ENCODE results near the gene ALDH3B2.

Gene ALDH3B2

GRCh38 chr11:67668192-67668551 lies 6.3 kb downstream of the ALDH3B2 start:
- Histone ChIP-seq H3K27me3 (ENCODE audit: control insufficient read depth in 1 of 2, insufficient read depth in 2 of 2, low read length in 2 of 2) (no peaks in the 10 kb centered on the region), H3K9me3 (ENCODE audit: control insufficient read depth in 1 of 2, low read length in 2 of 2) (no peaks in the 10 kb centered on the region), H3K27ac (ENCODE audit: low read depth, low read length) (no peak overlapping the region), H3K9ac (ENCODE audit: low read depth in 1 of 2, low read length in 2 of 2) (no peak overlapping the region), H3K4me1 (ENCODE audit: control insufficient read depth in 1 of 2, insufficient read depth in 2 of 2, low read length in 2 of 2) (no peaks in the 10 kb centered on the region), H3K36me3 (ENCODE audit: control insufficient read depth in 1 of 2, insufficient read depth in 2 of 2, low read length in 2 of 2) (no peaks in the 10 kb centered on the region), H3K4me3 (ENCODE audit: low read depth in 1 of 2, low read length in 2 of 2) (no peak overlapping the region)

DNA sequence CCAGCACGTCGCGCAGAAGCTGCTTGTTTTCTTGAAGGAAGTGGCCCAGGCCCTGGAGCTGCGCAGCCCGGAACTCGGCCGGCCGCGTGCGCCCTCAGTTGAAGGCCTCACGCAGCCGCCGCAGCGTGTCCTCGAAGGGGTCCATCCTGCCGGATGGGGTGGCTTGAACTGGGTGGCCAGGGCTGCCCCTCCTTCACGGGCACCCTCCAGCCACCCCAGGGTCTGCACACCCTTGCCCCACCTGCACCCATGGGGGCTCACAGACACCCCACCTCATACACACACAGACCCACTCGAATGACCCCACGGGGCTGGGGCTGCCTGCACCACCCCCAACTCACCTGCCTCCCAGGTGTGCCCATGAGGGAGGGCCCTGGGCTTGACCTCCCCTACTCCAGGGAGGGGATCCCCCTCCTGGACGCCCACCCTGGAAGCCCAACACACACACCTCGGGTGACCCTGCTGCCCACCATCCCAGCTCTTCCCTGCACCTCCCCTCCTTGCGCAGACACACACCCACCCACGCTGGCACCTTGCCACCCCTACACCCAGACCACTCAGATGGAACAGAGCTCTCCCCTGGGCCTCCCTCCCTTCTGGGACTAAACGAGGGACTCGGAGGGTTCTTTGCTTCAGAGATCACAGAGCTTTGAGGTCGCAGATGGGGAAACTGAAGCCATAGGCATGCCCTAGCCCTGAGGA lies 6.8 kb downstream of the ALDH3B2 start:
- no peak overlapping the region for H3K9ac ChIP-seq (ENCODE audit: low read depth in 1 of 2, low read length in 2 of 2)
- no peaks in the 10 kb centered on the region for H3K4me1 ChIP-seq (ENCODE audit: control insufficient read depth in 1 of 2, insufficient read depth in 2 of 2, low read length in 2 of 2)
- no peaks in the 10 kb centered on the region for H3K27me3 ChIP-seq (ENCODE audit: control insufficient read depth in 1 of 2, insufficient read depth in 2 of 2, low read length in 2 of 2)
- no peaks in the 10 kb centered on the region for H3K9me3 ChIP-seq (ENCODE audit: control insufficient read depth in 1 of 2, low read length in 2 of 2)
- H3K36me3 ChIP-seq (ENCODE audit: control insufficient read depth in 1 of 2, insufficient read depth in 2 of 2, low read length in 2 of 2) = no peaks in the 10 kb centered on the region
- H3K27ac ChIP-seq (ENCODE audit: low read depth, low read length) = no peak overlapping the region
- no peak overlapping the region for H3K4me3 ChIP-seq (ENCODE audit: low read depth in 1 of 2, low read length in 2 of 2)

DNA sequence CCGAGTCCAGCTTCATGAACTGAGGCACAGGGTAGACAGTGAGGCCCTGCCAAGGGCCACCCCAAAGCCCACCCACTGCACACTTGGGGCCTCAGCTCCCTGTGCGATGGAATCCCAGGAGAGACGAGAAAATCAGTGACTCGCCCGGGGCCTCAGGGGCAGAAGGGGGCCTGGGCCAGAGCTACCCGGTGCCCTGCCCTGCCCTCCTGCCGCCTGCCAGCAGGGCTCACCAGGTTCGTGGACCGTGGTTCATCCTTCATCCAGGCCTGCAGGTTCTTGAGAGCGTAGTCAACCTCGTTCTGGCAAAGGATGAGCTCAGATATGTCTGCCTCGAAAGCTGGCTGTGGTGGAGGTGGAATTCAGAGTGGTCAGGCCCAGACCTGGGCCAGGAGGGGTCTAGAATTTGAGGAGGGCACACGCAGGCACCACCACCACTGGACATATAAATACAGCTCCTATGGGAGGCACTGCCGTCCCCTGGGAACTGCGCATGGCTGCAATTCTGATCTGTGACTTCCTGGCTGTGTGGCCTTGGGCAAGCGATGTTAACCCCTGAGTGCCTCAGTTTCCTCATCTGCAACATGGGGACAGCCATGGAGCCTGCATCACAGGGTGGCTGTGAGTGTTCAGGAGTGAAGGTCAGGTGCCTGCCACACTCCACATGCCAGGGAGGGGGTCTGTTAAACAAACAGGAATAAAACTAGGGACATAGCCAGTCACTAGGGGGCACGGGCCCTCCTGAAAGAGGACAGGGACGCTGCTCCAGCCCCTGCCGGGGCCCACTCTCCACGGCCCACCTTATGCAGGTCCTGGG lies 7.5 kb downstream of the ALDH3B2 start:
- Histone ChIP-seq H3K27ac (ENCODE audit: low read depth, low read length) (no peak overlapping the region), H3K9me3 (ENCODE audit: control insufficient read depth in 1 of 2, low read length in 2 of 2) (no peaks in the 10 kb centered on the region), H3K9ac (ENCODE audit: low read depth in 1 of 2, low read length in 2 of 2) (no peak overlapping the region), H3K27me3 (ENCODE audit: control insufficient read depth in 1 of 2, insufficient read depth in 2 of 2, low read length in 2 of 2) (no peaks in the 10 kb centered on the region), H3K4me1 (ENCODE audit: control insufficient read depth in 1 of 2, insufficient read depth in 2 of 2, low read length in 2 of 2) (no peaks in the 10 kb centered on the region), H3K36me3 (ENCODE audit: control insufficient read depth in 1 of 2, insufficient read depth in 2 of 2, low read length in 2 of 2) (no peaks in the 10 kb centered on the region), H3K4me3 (ENCODE audit: low read depth in 1 of 2, low read length in 2 of 2) (no peak overlapping the region)

GRCh38 chr11:67666303-67666645 lies 8.1 kb downstream of the ALDH3B2 start:
- Histone ChIP-seq H3K4me1 (ENCODE audit: control insufficient read depth in 1 of 2, insufficient read depth in 2 of 2, low read length in 2 of 2) (no peaks in the 10 kb centered on the region), H3K27ac (ENCODE audit: low read depth, low read length) (no peak overlapping the region), H3K9ac (ENCODE audit: low read depth in 1 of 2, low read length in 2 of 2) (no peak overlapping the region), H3K4me3 (ENCODE audit: low read depth in 1 of 2, low read length in 2 of 2) (no peak overlapping the region), H3K36me3 (ENCODE audit: control insufficient read depth in 1 of 2, insufficient read depth in 2 of 2, low read length in 2 of 2) (no peaks in the 10 kb centered on the region), H3K9me3 (ENCODE audit: control insufficient read depth in 1 of 2, low read length in 2 of 2) (no peaks in the 10 kb centered on the region), H3K27me3 (ENCODE audit: control insufficient read depth in 1 of 2, insufficient read depth in 2 of 2, low read length in 2 of 2) (no peaks in the 10 kb centered on the region)

GRCh38 chr11:67665541-67666302 lies 8.7 kb downstream of the ALDH3B2 start:
- no peaks in the 10 kb centered on the region for H3K4me1 ChIP-seq (ENCODE audit: control insufficient read depth in 1 of 2, insufficient read depth in 2 of 2, low read length in 2 of 2)
- no peaks in the 10 kb centered on the region for H3K9me3 ChIP-seq (ENCODE audit: control insufficient read depth in 1 of 2, low read length in 2 of 2)
- H3K27ac ChIP-seq (ENCODE audit: low read depth, low read length) = no peak overlapping the region

DNA sequence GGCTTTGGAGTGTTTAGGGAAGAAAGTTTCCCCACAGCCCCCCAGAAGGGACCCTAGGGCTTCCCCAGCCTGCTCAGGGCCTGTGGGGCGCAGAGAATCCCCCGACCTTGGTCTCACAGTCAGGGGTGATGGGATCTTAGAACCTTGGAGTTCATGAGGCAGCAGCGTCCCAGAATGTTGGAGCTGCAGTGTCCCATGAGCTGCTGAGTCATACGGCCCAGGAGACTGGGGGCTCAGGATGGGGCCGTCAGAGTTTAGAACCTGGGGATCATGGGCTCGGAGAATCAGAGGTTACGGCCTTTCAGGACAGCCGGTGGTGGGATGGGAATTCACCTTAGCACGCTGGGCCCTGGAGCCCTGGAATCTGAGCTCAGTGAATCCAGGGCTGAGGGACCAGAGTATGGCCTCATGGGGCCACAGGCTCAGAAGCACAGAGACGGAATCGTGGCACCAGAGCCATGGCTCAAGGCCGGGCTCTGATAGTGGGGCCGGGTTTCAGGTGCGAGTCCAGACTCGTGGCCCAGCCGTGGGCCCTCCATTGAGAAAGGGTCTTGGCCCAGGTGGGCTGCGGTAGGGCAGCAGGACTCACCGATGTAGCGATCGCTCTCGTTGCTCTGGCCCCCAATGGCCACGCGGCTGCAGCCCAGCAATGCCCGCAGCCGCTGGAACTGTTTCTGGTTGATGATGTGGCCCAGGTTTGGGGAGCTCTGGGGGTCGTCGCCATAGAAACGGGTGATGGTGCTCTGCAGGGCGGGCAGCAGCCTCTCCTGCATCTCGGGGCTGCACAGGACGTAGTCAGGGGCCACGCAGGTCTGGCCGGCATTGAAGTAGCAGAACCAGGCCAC lies 9.5 kb downstream of the ALDH3B2 start:
- no peaks in the 10 kb centered on the region for H3K4me1 ChIP-seq (ENCODE audit: control insufficient read depth in 1 of 2, insufficient read depth in 2 of 2, low read length in 2 of 2)
- H3K9me3 ChIP-seq (ENCODE audit: control insufficient read depth in 1 of 2, low read length in 2 of 2) = no peaks in the 10 kb centered on the region
- no peak overlapping the region for H3K9ac ChIP-seq (ENCODE audit: low read depth in 1 of 2, low read length in 2 of 2)
- H3K27ac ChIP-seq (ENCODE audit: low read depth, low read length) = no peak overlapping the region
- no peaks in the 10 kb centered on the region for H3K36me3 ChIP-seq (ENCODE audit: control insufficient read depth in 1 of 2, insufficient read depth in 2 of 2, low read length in 2 of 2)
- H3K27me3 ChIP-seq (ENCODE audit: control insufficient read depth in 1 of 2, insufficient read depth in 2 of 2, low read length in 2 of 2) = no peaks in the 10 kb centered on the region
- no peak overlapping the region for H3K4me3 ChIP-seq (ENCODE audit: low read depth in 1 of 2, low read length in 2 of 2)

More at GRCh38 chr11:67665541-67666302, 8.7 kb downstream of the ALDH3B2 start:
- Histone ChIP-seq H3K27me3 (ENCODE audit: control insufficient read depth in 1 of 2, insufficient read depth in 2 of 2, low read length in 2 of 2) (no peaks in the 10 kb centered on the region), H3K36me3 (ENCODE audit: control insufficient read depth in 1 of 2, insufficient read depth in 2 of 2, low read length in 2 of 2) (no peaks in the 10 kb centered on the region), H3K9ac (ENCODE audit: low read depth in 1 of 2, low read length in 2 of 2) (no peak overlapping the region), H3K4me3 (ENCODE audit: low read depth in 1 of 2, low read length in 2 of 2) (no peak overlapping the region)

DNA sequence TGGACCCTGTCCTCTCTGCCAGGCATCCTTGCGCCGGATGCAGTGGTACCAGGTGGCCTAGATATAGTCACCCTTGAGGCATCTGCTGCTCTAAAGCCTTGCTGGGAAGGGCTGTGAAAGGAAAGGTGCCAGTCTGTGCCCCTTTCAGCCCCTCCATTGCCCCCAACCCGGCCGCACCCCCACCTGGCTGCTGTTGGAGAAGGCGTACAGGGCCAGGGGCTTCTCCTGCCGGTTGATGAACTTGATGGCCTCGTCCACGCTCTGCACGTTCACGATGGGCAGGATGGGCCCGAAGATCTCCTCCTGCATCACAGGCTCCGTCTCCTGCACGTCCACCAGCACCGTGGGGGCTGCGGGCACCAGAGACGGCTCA lies 10.2 kb downstream of the ALDH3B2 start:
- no peaks in the 10 kb centered on the region for H3K27me3 ChIP-seq (ENCODE audit: control insufficient read depth in 1 of 2, insufficient read depth in 2 of 2, low read length in 2 of 2)
- no peak overlapping the region for H3K27ac ChIP-seq (ENCODE audit: low read depth, low read length)
- no peaks in the 10 kb centered on the region for H3K9me3 ChIP-seq (ENCODE audit: control insufficient read depth in 1 of 2, low read length in 2 of 2)
- H3K4me1 ChIP-seq (ENCODE audit: control insufficient read depth in 1 of 2, insufficient read depth in 2 of 2, low read length in 2 of 2) = peaks cover 0 to 1% of the 10 kb centered on the region in 2 donors
- no peaks in the 10 kb centered on the region for H3K36me3 ChIP-seq (ENCODE audit: control insufficient read depth in 1 of 2, insufficient read depth in 2 of 2, low read length in 2 of 2)
- H3K4me3 ChIP-seq (ENCODE audit: low read depth in 1 of 2, low read length in 2 of 2) = no peak overlapping the region
- H3K9ac ChIP-seq (ENCODE audit: low read depth in 1 of 2, low read length in 2 of 2) = no peak overlapping the region

DNA sequence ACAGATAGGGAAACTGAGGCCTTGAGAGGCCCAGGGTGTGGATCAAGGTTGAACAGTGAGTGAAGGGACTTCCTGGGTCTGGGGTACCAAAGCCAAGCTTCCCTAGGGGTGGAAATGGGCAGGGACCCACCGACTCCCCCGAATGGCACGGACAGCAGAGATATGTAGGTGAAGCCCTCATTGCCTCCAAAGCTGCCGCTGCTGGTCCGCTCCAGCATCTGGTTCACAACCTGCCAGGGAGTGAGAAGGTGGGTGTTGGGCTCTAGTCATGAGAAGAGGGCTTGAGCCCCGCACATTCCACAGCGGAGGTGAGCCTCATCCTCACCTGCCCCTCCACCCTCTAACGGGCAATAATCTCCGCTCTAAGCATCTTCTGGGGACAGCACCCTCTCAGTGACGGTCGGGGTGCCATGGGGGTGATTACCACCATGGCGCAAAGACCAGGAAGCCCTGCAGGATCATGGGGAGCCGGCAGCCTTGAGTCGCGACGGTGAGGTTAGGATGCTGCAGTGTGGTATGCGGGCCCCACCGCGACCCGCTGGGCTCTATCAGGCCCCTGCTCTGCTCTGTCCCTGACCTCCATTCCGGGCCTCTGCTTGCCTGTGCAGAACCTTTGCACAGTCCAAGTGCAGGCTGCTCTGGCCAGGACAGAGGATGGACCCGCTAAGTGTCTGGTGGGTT lies 10.8 kb downstream of the ALDH3B2 start:
- Histone ChIP-seq H3K4me1 (ENCODE audit: control insufficient read depth in 1 of 2, insufficient read depth in 2 of 2, low read length in 2 of 2) (peaks cover 0 to 6% of the 10 kb centered on the region in 2 donors), H3K4me3 (ENCODE audit: low read depth in 1 of 2, low read length in 2 of 2) (no peak overlapping the region), H3K9ac (ENCODE audit: low read depth in 1 of 2, low read length in 2 of 2) (no peak overlapping the region), H3K27me3 (ENCODE audit: control insufficient read depth in 1 of 2, insufficient read depth in 2 of 2, low read length in 2 of 2) (no peaks in the 10 kb centered on the region), H3K36me3 (ENCODE audit: control insufficient read depth in 1 of 2, insufficient read depth in 2 of 2, low read length in 2 of 2) (no peaks in the 10 kb centered on the region), H3K9me3 (ENCODE audit: control insufficient read depth in 1 of 2, low read length in 2 of 2) (no peaks in the 10 kb centered on the region), H3K27ac (ENCODE audit: low read depth, low read length) (no peak overlapping the region)

- H3K9me3 ChIP-seq (ENCODE audit: control insufficient read depth in 1 of 2, low read length in 2 of 2) = no peaks in the 10 kb centered on the region
- no peak overlapping the region for H3K27ac ChIP-seq (ENCODE audit: low read depth, low read length)
- peaks cover 0 to 6% of the 10 kb centered on the region in 2 donors for H3K4me1 ChIP-seq (ENCODE audit: control insufficient read depth in 1 of 2, insufficient read depth in 2 of 2, low read length in 2 of 2)
- no peak overlapping the region for H3K4me3 ChIP-seq (ENCODE audit: low read depth in 1 of 2, low read length in 2 of 2)
- no peaks in the 10 kb centered on the region for H3K27me3 ChIP-seq (ENCODE audit: control insufficient read depth in 1 of 2, insufficient read depth in 2 of 2, low read length in 2 of 2)
- no peak overlapping the region for H3K9ac ChIP-seq (ENCODE audit: low read depth in 1 of 2, low read length in 2 of 2)
- H3K36me3 ChIP-seq (ENCODE audit: control insufficient read depth in 1 of 2, insufficient read depth in 2 of 2, low read length in 2 of 2) = no peaks in the 10 kb centered on the region
Measured at GRCh38 chr11:67662835-67663531, 11.4 kb downstream of the ALDH3B2 start.
